HG03558 (cell line): Measurements from ENCODE around the gene SRRM2.
"Not testable (repeated sequence)": the region's sequence is repeated elsewhere in the genome, so short reads cannot be mapped to it uniquely, and the experiment has no call there.

Experiments used
- ATAC-seq: cut with Tn5 transposase; IDR thresholded peaks from one replicate; pipeline ENCODE4 v1.9.1; 2021; ENCODE audit warnings: moderate number of reproducible peaks; ENCODE audit not compliant: unreplicated experiment; ENCODE audit errors: extremely low read depth

Gene SRRM2

GRCh38 chr16:2713985-2714774, 38.3 kb upstream of the SRRM2 start:
- no peak for ATAC-seq

- no peak for ATAC-seq
These were observed 37.4 kb upstream of the SRRM2 start for GRCh38 chr16:2715064-2715463.

- ATAC-seq = no peak
These were observed 36.9 kb upstream of the SRRM2 start for GRCh38 chr16:2715519-2715918.

GRCh38 chr16:2715966-2716885, 36.2 kb upstream of the SRRM2 start:
- ATAC-seq = no peak

- no peak for ATAC-seq
These were observed 35.5 kb upstream of the SRRM2 start for GRCh38 chr16:2716948-2717347.

- no peak for ATAC-seq
These were observed 34.8 kb upstream of the SRRM2 start for GRCh38 chr16:2717383-2718263.

- no peak for ATAC-seq
These were observed 32.9 kb upstream of the SRRM2 start for GRCh38 chr16:2719328-2720063.

- ATAC-seq = no peak
These were observed 32.4 kb upstream of the SRRM2 start, which contains the start of gene PRSS27 for GRCh38 chr16:2720064-2720457. TSS of gene PRSS27 (minus strand) at chr16:2720224. CDS start at chr16:2720160, 64 bp downstream.

- peak; percentile 57 for ATAC-seq
These were observed 31.5 kb upstream of the SRRM2 start for GRCh38 chr16:2720719-2721633.

- not testable (repeated sequence) for ATAC-seq
These were observed 30.7 kb upstream of the SRRM2 start for GRCh38 chr16:2721634-2722173.

- ATAC-seq = no peak
These were observed 28.3 kb upstream of the SRRM2 start for GRCh38 chr16:2724088-2724676.

- no peak for ATAC-seq
These were observed 27.6 kb upstream of the SRRM2 start for GRCh38 chr16:2724816-2725348.

GRCh38 chr16:2726923-2727322, 25.5 kb upstream of the SRRM2 start:
- ATAC-seq = no peak

GRCh38 chr16:2728034-2728433, 24.4 kb upstream of the SRRM2 start:
- no peak for ATAC-seq

GRCh38 chr16:2734844-2735515, 17.5 kb upstream of the SRRM2 start:
- ATAC-seq = no peak

- no peak for ATAC-seq
These were observed 15.8 kb upstream of the SRRM2 start for GRCh38 chr16:2736476-2737237.
